Fibroblast of pulmonary artery (primary cell): Measurements from ENCODE around the gene NCAM2.
"Not testable (repeated sequence)": the region's sequence is repeated elsewhere in the genome, so short reads cannot be mapped to it uniquely, and the experiment has no call there.

Experiments
- DNase-seq: peaks from one replicate; pipeline ENCODE4 v3.0.0-alpha.2; 2010; ENCODE audit warnings: low read depth
- H3K4me3 ChIP-seq: replicated peaks from 2 replicates; pipeline ENCODE4 v1.5.1; 2011; ENCODE audit warnings: low read depth, mild to moderate bottlenecking, control low read depth, low read length, moderate library complexity
- TF ChIP-seq, protein P1 (sequence below): IDR thresholded peaks from 2 replicates; pipeline ENCODE4 v1.5.1; 2011; ENCODE audit warnings: mild to moderate bottlenecking, control low read depth, low read length, inconsistent platforms; ENCODE audit errors: missing control alignments

NCAM2 gene

DNA sequence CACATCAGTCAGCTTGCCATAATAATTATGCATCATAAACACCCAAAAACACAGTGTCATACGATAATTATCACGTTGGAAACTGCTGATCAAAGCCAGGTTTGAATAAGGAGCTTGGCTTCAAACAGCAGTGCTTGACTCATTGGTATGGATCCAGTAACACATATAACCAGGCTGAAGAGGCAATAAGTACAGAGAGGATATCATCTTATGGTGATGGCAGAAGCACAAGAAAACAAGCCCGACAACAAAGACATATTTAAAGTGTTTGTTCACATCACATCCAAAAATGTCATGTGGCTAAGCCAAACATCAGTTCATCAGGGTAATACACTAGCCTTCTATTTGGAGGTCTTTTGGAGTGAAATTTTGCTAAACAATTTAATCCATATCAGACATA is 389.7 kb downstream of the NCAM2 start:
- no peak for DNase-seq

DNA sequence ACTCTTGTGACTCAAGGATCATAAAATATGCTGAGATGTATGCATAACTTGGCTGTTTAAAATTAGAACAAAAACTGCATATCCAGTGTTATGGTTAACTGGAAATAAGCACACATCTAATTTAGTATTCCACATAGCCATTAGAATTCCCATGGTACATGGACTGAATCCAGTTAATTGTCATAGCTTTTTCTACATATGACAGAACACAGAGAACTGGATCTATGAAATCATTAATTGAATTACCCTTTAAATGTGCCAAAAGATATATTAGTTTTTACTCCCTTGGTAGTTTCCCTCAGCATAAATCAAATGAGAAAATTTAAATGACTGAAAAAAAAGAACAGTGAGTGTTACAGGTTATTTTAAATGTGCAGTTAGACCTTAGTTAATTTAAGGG is 395.9 kb downstream of the NCAM2 start:
- DNase-seq, result no peak
- TF ChIP-seq, protein P1, sequence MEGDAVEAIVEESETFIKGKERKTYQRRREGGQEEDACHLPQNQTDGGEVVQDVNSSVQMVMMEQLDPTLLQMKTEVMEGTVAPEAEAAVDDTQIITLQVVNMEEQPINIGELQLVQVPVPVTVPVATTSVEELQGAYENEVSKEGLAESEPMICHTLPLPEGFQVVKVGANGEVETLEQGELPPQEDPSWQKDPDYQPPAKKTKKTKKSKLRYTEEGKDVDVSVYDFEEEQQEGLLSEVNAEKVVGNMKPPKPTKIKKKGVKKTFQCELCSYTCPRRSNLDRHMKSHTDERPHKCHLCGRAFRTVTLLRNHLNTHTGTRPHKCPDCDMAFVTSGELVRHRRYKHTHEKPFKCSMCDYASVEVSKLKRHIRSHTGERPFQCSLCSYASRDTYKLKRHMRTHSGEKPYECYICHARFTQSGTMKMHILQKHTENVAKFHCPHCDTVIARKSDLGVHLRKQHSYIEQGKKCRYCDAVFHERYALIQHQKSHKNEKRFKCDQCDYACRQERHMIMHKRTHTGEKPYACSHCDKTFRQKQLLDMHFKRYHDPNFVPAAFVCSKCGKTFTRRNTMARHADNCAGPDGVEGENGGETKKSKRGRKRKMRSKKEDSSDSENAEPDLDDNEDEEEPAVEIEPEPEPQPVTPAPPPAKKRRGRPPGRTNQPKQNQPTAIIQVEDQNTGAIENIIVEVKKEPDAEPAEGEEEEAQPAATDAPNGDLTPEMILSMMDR, result no peak
- H3K4me3 ChIP-seq, result no peak overlapping the region

More for the DNA sequence above, 389.7 kb downstream of the NCAM2 start:
- TF ChIP-seq, protein P1, result no peak
- H3K4me3 ChIP-seq, result no peak overlapping the region

DNA sequence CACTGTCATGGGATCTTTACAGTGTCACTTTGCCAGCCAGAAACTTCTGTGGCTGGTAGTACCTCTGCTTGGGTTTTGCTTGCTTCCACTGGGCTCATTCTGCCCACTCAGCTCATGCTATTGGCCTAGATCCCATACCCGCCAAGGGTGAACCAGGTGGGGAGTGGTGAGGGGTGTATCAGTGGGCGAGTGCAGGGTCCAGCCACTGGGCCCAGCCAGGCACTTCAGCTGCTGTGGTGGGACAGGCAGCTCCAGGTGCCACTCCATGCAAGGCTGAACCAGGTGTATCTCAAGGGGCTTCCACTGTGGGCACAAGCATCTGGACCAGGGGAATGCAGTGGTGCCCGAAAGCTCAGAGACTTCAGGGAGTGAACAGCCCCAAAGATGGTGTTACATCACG is 398.2 kb downstream of the NCAM2 start:
- no peak for DNase-seq
- TF ChIP-seq, protein P1, result no peak

DNA sequence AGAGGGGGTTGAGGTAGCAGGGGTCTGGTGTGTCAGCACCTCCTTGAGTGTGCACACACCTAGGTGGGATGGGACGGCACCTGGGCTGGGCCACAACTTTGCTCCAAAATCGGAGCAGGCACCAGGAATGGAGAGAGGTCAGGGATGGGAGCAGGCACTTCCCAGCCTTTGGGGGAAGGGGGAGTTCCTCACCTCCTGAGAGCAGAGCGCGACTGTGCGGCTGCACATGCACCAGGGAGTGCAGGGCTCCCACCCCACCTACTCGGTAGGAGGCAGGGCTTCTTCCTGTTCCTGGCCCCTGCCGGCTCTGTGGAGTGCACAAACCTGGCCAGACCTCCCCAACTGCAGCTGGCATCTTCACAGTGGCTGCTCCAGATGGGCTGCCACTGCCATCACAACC is 399.3 kb downstream of the NCAM2 start:
- H3K4me3 ChIP-seq, result no peak overlapping the region
- TF ChIP-seq, protein P1, result no peak
- DNase-seq, result no peak

More for the DNA sequence above, 398.2 kb downstream of the NCAM2 start:
- no peak overlapping the region for H3K4me3 ChIP-seq

DNA sequence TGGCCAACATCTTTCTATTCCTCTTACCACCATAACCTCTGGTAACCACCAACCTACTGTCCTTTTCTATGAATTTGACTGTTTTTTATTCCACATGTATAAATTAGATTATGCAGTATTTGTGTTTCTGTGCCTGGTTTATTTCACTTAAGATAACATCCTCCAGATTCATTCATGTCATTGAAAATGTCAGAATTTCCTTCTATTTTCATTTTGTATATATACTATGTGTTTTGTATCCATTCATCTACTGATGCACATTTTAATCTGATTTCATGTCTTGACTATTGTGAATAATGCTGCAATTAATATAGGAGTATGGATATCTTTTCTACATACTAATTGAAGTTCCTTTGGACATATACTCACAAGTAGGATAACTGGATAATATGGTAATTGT is 403.2 kb downstream of the NCAM2 start:
- no peak for DNase-seq
- H3K4me3 ChIP-seq, result no peak overlapping the region
- TF ChIP-seq, protein P1, result no peak

DNA sequence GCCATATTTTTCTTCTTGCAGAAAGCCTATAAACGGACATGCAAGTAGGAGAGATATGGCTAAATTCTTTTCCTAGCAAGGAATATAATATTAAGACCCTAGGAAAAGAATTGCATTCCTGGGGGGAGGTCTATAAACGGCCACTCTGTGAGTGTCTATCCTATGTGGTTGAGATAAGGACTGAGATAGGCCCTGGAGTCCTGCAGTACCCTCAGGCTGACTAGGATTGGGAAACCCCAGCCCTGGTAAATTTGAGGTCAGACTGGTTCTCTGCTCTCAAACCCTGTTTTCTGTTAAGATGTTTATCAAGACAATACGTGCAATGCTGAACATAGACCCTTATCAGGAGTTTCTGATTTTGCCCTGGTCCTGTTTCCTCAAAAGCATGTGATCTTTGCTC is 404.0 kb downstream of the NCAM2 start:
- not testable (repeated sequence) for H3K4me3 ChIP-seq, DNase-seq

DNA sequence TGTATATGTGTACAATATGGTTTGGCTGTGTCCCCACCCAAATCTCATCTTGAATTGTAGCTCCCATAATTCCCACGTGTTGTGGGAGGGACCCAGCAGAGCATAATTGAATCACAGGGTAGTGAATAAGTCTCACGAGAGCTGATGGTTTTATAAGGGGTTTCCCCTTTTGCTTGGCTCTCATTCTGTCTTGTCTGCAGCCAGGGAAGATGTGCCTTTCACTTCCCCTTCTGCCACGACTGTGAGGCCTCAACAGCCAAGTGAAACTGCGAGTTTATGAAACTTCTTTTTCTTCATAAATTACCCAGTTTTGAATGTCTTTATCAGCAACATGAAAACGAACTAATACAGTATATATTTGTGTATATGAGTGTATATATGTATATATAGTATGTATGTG is 406.1 kb downstream of the NCAM2 start:
- not testable (repeated sequence) for H3K4me3 ChIP-seq, DNase-seq

DNA sequence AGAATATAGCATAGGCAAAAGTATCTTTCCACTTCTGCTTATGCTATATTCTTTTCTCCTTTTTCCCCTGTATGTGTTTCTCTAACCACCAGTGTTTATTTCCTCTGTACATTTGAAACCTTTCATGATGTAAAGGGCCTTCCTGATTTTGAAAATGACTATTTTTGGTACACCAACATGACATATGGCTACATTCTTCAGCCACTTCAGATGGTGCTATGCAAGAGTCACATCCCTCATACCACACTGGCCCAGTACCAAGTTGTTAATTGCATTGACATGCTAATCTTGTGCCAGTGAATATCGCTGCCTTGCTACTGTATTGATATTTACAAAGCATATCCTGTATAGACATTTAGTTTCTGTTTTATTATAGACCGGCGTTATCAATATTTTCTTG is 408.7 kb downstream of the NCAM2 start:
- H3K4me3 ChIP-seq, result no peak overlapping the region
- TF ChIP-seq, protein P1, result no peak
- DNase-seq, result no peak
